ENCODE data around the gene NUP37. TPM values are rescaled to one million over a fixed set of nuclear protein-coding genes. Genes with fewer than 3 reads are reported as not detected.

NUP37 gene
- total RNA-seq, 1 experiment from 2014 or later = 77.5 TPM

DNA sequence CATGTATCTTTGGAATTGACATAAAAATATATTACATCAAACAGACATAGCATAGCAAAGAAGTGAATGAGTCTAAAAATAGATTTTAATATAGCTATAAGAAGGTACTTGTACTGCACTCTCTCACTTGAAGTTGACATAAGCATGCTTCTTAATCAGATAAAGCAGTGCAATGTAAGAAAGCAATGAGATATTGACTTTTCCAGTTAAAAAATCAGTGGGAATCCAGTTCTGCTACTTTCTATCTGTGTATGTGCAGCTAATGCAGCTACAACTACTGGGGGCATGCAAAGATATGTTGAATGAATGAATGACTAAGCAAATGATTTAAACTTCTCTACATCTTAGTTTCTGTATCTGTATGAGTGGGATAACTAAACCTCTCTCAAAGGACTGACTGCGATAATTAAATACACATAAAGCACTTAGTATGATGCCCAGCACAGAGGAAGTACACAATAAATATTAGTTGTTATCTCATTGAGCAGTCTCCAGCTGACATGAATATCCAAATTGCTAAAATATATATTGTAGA is 68.4 kb downstream of the NUP37 start:
- H3K9me2 ChIP-seq (ENCODE audit: insufficient read depth) = no peaks in the 10 kb centered on the region
- no peaks in the 10 kb centered on the region for H4K20me1 ChIP-seq (ENCODE audit: insufficient read depth)
- no peaks in the 10 kb centered on the region for H3K4me1 ChIP-seq (ENCODE audit: control insufficient read depth in 1 of 2, insufficient read depth in 2 of 2, low read length in 2 of 2)
- intact Hi-C loops (cut with micrococcal nuclease) = no loop called here
- H3K27ac ChIP-seq (ENCODE audit: low read depth, low read length) = no peak overlapping the region
- H3K36me3 ChIP-seq (ENCODE audit: control insufficient read depth in 1 of 2, insufficient read depth in 2 of 2, low read length in 2 of 2) = no peaks in the 10 kb centered on the region
- ChIA-PET POLR2A (no interaction called here), RAD21 (ENCODE audit: low non-redundant PET in 1 of 2, low total read pairs in 2 of 2, uncharacterized antibody in 2 of 2, unreplicated experiment in 2 of 2) (no interaction called here), CTCF (no interaction called here)
- H3K4me2 ChIP-seq (ENCODE audit: low read length) = no peak overlapping the region
- no peaks in the 10 kb centered on the region for H3K79me2 ChIP-seq (ENCODE audit: insufficient read depth, low read length)
- DNase-seq (ENCODE audit: low read depth, low spot score) (no peak), ATAC-seq (no peak)
- no peak for TF ChIP-seq YY1 (IDR thresholded peaks at IDR 0.05; ENCODE audit: extremely low read depth, insufficient replicate concordance, low read depth, low read length)
- TF ChIP-seq MAX (IDR thresholded peaks at IDR 0.05) = no peak
- TF ChIP-seq FOSL1 (IDR thresholded peaks at IDR 0.05; ENCODE audit: low read depth) = no peak
- TF ChIP-seq SIN3A (IDR thresholded peaks at IDR 0.05; ENCODE audit: low read depth) = no peak
- no peak for TF ChIP-seq EGR1 (IDR thresholded peaks at IDR 0.05; ENCODE audit: low read depth)
- TF ChIP-seq ZFX (IDR thresholded peaks at IDR 0.05) = no peak
- TF ChIP-seq SP1 (IDR thresholded peaks at IDR 0.05; ENCODE audit: low read depth) = no peak
- no peak for TF ChIP-seq CEBPB (IDR thresholded peaks at IDR 0.05; ENCODE audit: low read depth)
- TF ChIP-seq POLR2A (IDR thresholded peaks at IDR 0.05; ENCODE audit: borderline replicate concordance, extremely low read depth, insufficient read depth, insufficient read length) = no peak
- no peak for TF ChIP-seq POLR2AphosphoS5 (IDR thresholded peaks at IDR 0.05; ENCODE audit: low read depth, low read length)
- no peak for TF ChIP-seq ZNF274 (IDR thresholded peaks at IDR 0.05; ENCODE audit: low read depth, low read length)
- TF ChIP-seq RAD21 (IDR thresholded peaks at IDR 0.05; ENCODE audit: low read depth) = no peak
- TF ChIP-seq ZBTB33 (IDR thresholded peaks at IDR 0.05; ENCODE audit: extremely low read depth, insufficient replicate concordance, low read length) = no peak
- no peak for TF ChIP-seq CTCF (IDR thresholded peaks at IDR 0.05 in 2 of 3, conservative IDR thresholded peaks at IDR 0.05 in 1 of 3; ENCODE audit: borderline replicate concordance in 1 of 3, insufficient read depth in 1 of 3, low read depth in 2 of 3, low read length in 2 of 3)
- no peak for TF ChIP-seq SRF (IDR thresholded peaks at IDR 0.05; ENCODE audit: low read depth)
- TF ChIP-seq, protein P1, sequence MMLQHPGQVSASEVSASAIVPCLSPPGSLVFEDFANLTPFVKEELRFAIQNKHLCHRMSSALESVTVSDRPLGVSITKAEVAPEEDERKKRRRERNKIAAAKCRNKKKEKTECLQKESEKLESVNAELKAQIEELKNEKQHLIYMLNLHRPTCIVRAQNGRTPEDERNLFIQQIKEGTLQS (IDR thresholded peaks at IDR 0.05) = no peak
- no peak for TF ChIP-seq EZH2 (IDR thresholded peaks at IDR 0.05)
- TF ChIP-seq JUND (IDR thresholded peaks at IDR 0.05) = no peak
- no peak overlapping the region for H2AFZ ChIP-seq (ENCODE audit: low read depth, low read length, poor library complexity, severe bottlenecking)
- no peak overlapping the region for H3K4me3 ChIP-seq (replicated peaks in 1 of 2; ENCODE audit: low read depth in 1 of 2, low read length in 2 of 2)
- H3K9me3 ChIP-seq (ENCODE audit: control insufficient read depth in 1 of 2, insufficient read depth in 1 of 2, low read depth in 1 of 2, low read length in 2 of 2) = no peaks in the 10 kb centered on the region
- no peak overlapping the region for H3K9ac ChIP-seq (ENCODE audit: low read length)
- H3K27me3 ChIP-seq (ENCODE audit: insufficient read depth, low read length) = no peaks in the 10 kb centered on the region
- BruUV-seq (replicated peaks) = no TSS peak

All from HCT116 (cell line).